ENCODE results near the gene CDH13.

The CDH13 gene

GRCh38 chr16:83420206-83420760, 793.5 kb downstream of the CDH13 start:
- TF ChIP-seq CTCF (IDR thresholded peaks at IDR 0.05; ENCODE audit: low read depth, low read length), result no peak
- H3K4me3 ChIP-seq (ENCODE audit: low read depth, low read length), result no peak overlapping the region

GRCh38 chr16:83433201-83433600, 806.4 kb downstream of the CDH13 start:
- TF ChIP-seq CTCF (IDR thresholded peaks at IDR 0.05; ENCODE audit: low read depth, low read length), result no peak
- no peak overlapping the region for H3K4me3 ChIP-seq (ENCODE audit: low read depth, low read length)

GRCh38 chr16:83437036-83437435, 810.3 kb downstream of the CDH13 start:
- TF ChIP-seq CTCF (IDR thresholded peaks at IDR 0.05; ENCODE audit: low read depth, low read length), result no peak

GRCh38 chr16:83438326-83438725, 811.6 kb downstream of the CDH13 start:
- TF ChIP-seq CTCF (IDR thresholded peaks at IDR 0.05; ENCODE audit: low read depth, low read length), result no peak
- no peak overlapping the region for H3K4me3 ChIP-seq (ENCODE audit: low read depth, low read length)

More at GRCh38 chr16:83437036-83437435, 810.3 kb downstream of the CDH13 start:
- H3K4me3 ChIP-seq (ENCODE audit: low read depth, low read length), result no peak overlapping the region

DNA sequence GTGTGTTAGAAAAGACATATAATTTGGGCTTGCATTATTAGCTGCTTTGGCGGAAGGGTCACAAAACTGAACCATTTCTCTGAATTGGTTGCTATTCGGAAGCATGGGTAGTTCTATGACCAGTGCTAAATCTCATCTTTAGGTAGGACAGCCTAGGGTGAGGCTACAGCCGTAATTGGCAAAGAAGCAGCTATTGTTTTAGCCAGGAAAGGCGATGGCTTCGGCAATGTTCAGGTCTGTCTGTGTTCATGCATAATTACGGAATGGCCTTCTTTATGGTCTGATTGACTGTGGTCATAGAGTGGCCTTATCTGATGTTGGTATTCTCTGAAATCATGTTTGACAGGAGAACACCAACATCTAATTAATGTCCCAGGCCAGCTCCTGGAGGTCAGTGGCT, 812.6 kb downstream of the CDH13 start:
- TF ChIP-seq CTCF (IDR thresholded peaks at IDR 0.05; ENCODE audit: low read depth, low read length), result no peak
- H3K4me3 ChIP-seq (ENCODE audit: low read depth, low read length), result no peak overlapping the region

- no peak overlapping the region for H3K4me3 ChIP-seq (ENCODE audit: low read depth, low read length)
- no peak for TF ChIP-seq CTCF (IDR thresholded peaks at IDR 0.05; ENCODE audit: low read depth, low read length)
Observed at GRCh38 chr16:83441517-83441916, 814.7 kb downstream of the CDH13 start.

GRCh38 chr16:83443972-83444371, 817.2 kb downstream of the CDH13 start:
- TF ChIP-seq CTCF (IDR thresholded peaks at IDR 0.05; ENCODE audit: low read depth, low read length), result no peak
- no peak overlapping the region for H3K4me3 ChIP-seq (ENCODE audit: low read depth, low read length)
